HepG2 (cell line): Measurements from ENCODE around the gene POU1F1. TPM values are rescaled to one million over a fixed set of nuclear protein-coding genes. Genes with fewer than 3 reads are reported as not detected.

Source experiments
- ATAC-seq: fragments of 200-7000 bp; cut with Tn5 transposase; 3 replicates; pipeline ENCODE4 v1.9.1; 2020; ENCODE audit warnings: mild to moderate bottlenecking, moderate library complexity
- BruUV-seq: library from RNA; stranded (reverse); fragments of 400-500 nt; replicated peaks from 2 replicates; lab custom pipeline; 2021; lab: Mats Ljungman, UMichigan
- CTCF ChIA-PET: fragments of 300-600 bp; formaldehyde crosslinking; extraction: SDS; loops from one replicate; lab custom pipeline; 2021; ENCODE audit warnings: low total read pairs, inconsistent platforms, low intra/inter-chr PET ratio; lab: Yijun Ruan, JAX
- POLR2A ChIA-PET: fragments of 350-600 bp; sonication (Branson Sonifier 250); formaldehyde crosslinking; loops from one replicate; lab custom pipeline; 2020; ENCODE audit warnings: antibody characterized with exemption, inconsistent platforms; lab: Yijun Ruan, JAX
- DNase-seq: peaks from one replicate; pipeline ENCODE4 v3.0.0-alpha.2; 2015; ENCODE audit warnings: low spot score
- FAIRE-seq: peaks from 3 replicates; lab custom pipeline; 2011; peaks lifted over from hg19 to GRCh38; lab: Jason Lieb, UNC
- H2AFZ ChIP-seq: one replicate; pipeline ENCODE4 v1.6.1; 2011; ENCODE audit warnings: low read length, inconsistent platforms
- H3K27ac ChIP-seq: fragments of 300-600 bp; 3 replicates; pipeline ENCODE4 v1.8.0; 2011; ENCODE audit warnings: mixed run types, mild to moderate bottlenecking, mixed read lengths, low read length, inconsistent platforms; ENCODE audit not compliant: insufficient read depth; ENCODE audit errors: extremely low read length
- H3K27me3 ChIP-seq, 2 experiments: fragments of 200-600 bp in 1 of 2; 2 replicates in 1 of 2; 3 replicates in 1 of 2; pipeline versions ENCODE4 v1.6.0 to v1.8.0; 2011; ENCODE audit warnings: low read length in 2 of 2, mild to moderate bottlenecking in 2 of 2, moderate library complexity in 2 of 2, inconsistent platforms in 1 of 2; ENCODE audit not compliant: insufficient read depth in 2 of 2, control insufficient read depth in 1 of 2
- H3K36me3 ChIP-seq, 2 experiments: fragments of 200-600 bp in 1 of 2; replicated peaks in 1 of 2; 2 replicates in 1 of 2; 3 replicates in 1 of 2; pipeline versions ENCODE4 v1.5.1 to v1.8.0; 2011; ENCODE audit warnings: low read length in 2 of 2, inconsistent platforms in 1 of 2; ENCODE audit not compliant: insufficient read depth in 2 of 2, control insufficient read depth in 1 of 2
- H3K4me1 ChIP-seq: 2 replicates; pipeline ENCODE4 v1.5.1; 2012; ENCODE audit warnings: low read length, inconsistent platforms; ENCODE audit not compliant: insufficient read depth
- H3K4me2 ChIP-seq: 2 replicates; pipeline ENCODE4 v1.6.0; 2011; ENCODE audit warnings: low read depth, low read length, inconsistent platforms
- H3K4me3 ChIP-seq, 3 experiments: fragments of 200-600 bp in 1 of 3; sonication (generic), shearing (Covaris generic) in 1 of 3; replicated peaks in 1 of 3; 2 replicates each; pipeline ENCODE4 v1.5.1; 2011 to 2016; ENCODE audit warnings: low read length in 3 of 3, inconsistent platforms in 2 of 3, low read depth in 2 of 3, mild to moderate bottlenecking in 2 of 3, control low read depth in 1 of 3, mixed read lengths in 1 of 3; ENCODE audit not compliant: insufficient read depth in 1 of 3
- H3K79me2 ChIP-seq: one replicate; pipeline ENCODE4 v1.6.1; 2011; ENCODE audit warnings: low read length, inconsistent platforms; ENCODE audit not compliant: insufficient read depth
- H3K9ac ChIP-seq: 2 replicates; pipeline ENCODE4 v1.6.0; 2011; ENCODE audit warnings: mild to moderate bottlenecking, low read depth, low read length, inconsistent platforms; ENCODE audit not compliant: insufficient read depth
- H3K9me3 ChIP-seq: 2 replicates; pipeline ENCODE4 v1.5.1; 2012; ENCODE audit warnings: mild to moderate bottlenecking, low read length
- H4K20me1 ChIP-seq: 2 replicates; pipeline ENCODE4 v1.6.0; 2011; ENCODE audit warnings: inconsistent platforms, mild to moderate bottlenecking, low read length, moderate library complexity; ENCODE audit not compliant: insufficient read depth
- ARHGAP35 ChIP-seq: sonication (generic); formaldehyde crosslinking; IDR thresholded peaks from 2 replicates; pipeline ENCODE4 v1.9.0; 2022; ENCODE audit warnings: mild to moderate bottlenecking, inconsistent platforms, moderate library complexity, missing genetic modification reagents, borderline replicate concordance
- ARNTL ChIP-seq: sonication (generic); formaldehyde crosslinking; IDR thresholded peaks from 2 replicates; pipeline ENCODE4 v1.4.0; 2020; ENCODE audit warnings: mild to moderate bottlenecking, missing genetic modification reagents
- ATF7 ChIP-seq, 2 experiments: fragments of 450-650 bp in 1 of 2; sonication (generic) in 1 of 2; formaldehyde crosslinking in 1 of 2; IDR thresholded peaks; 2 replicates each; pipeline versions ENCODE4 v1.4.0 to v1.6.1; 2016 to 2020; ENCODE audit warnings: antibody characterized with exemption in 1 of 2, mild to moderate bottlenecking in 1 of 2, missing genetic modification reagents in 1 of 2
- CHD4 ChIP-seq: fragments of 200-600 bp; sonication (generic); IDR thresholded peaks from 2 replicates; pipeline ENCODE4 v1.7.0; 2017; ENCODE audit warnings: mild to moderate bottlenecking, low read length, borderline replicate concordance
- FOXO1 ChIP-seq: sonication (generic); formaldehyde crosslinking; IDR thresholded peaks from 2 replicates; pipeline ENCODE4 v1.4.0; 2020; ENCODE audit warnings: missing genetic modification reagents
- GATAD2A ChIP-seq: IDR thresholded peaks from 2 replicates; pipeline ENCODE4 v1.6.1; 2016
- HNF1B ChIP-seq: sonication (generic); formaldehyde crosslinking; IDR thresholded peaks from 2 replicates; pipeline ENCODE4 v1.5.1; 2020; ENCODE audit warnings: mild to moderate bottlenecking, moderate library complexity, missing genetic modification reagents
- HNRNPL ChIP-seq: fragments of 200-400 bp; formaldehyde crosslinking; IDR thresholded peaks from 2 replicates; pipeline ENCODE4 v1.6.1; 2017; ENCODE audit warnings: mild to moderate bottlenecking, low read depth, low read length
- HOXD1 ChIP-seq: sonication (generic); formaldehyde crosslinking; IDR thresholded peaks from 2 replicates; pipeline ENCODE4 v1.5.0; 2020; ENCODE audit warnings: missing genetic modification reagents
- LCORL ChIP-seq, 2 experiments: fragments of 450-650 bp in 1 of 2; sonication (generic) in 1 of 2; formaldehyde crosslinking in 1 of 2; IDR thresholded peaks; 2 replicates each; pipeline versions ENCODE4 v1.5.0 to v1.6.1; 2017 to 2020; ENCODE audit warnings: antibody characterized with exemption in 1 of 2, missing genetic modification reagents in 1 of 2
- MAFK ChIP-seq, 2 experiments: IDR thresholded peaks in 1 of 2; conservative IDR thresholded peaks in 1 of 2; 2 replicates each; pipeline ENCODE4 v1.6.1; 2011; ENCODE audit warnings: improper control_type of control experiment in 2 of 2, low read length in 2 of 2
- NFIC ChIP-seq: IDR thresholded peaks from 2 replicates; pipeline ENCODE4 v1.6.1; 2012; ENCODE audit warnings: mild to moderate bottlenecking, low read length, inconsistent platforms
- SIX1 ChIP-seq: sonication (generic); formaldehyde crosslinking; IDR thresholded peaks from 2 replicates; pipeline ENCODE4 v1.4.0; 2020; ENCODE audit warnings: missing genetic modification reagents, borderline replicate concordance
- TSC22D2 ChIP-seq: sonication (generic); formaldehyde crosslinking; IDR thresholded peaks from 2 replicates; pipeline ENCODE4 v1.5.1; 2020; ENCODE audit warnings: missing genetic modification reagents, mild to moderate bottlenecking, borderline replicate concordance
- ZNF326 ChIP-seq: sonication (generic); formaldehyde crosslinking; IDR thresholded peaks from 2 replicates; pipeline ENCODE4 v1.4.0; 2020; ENCODE audit warnings: missing genetic modification reagents, borderline replicate concordance
- ZNF83 ChIP-seq: sonication (generic); formaldehyde crosslinking; IDR thresholded peaks from 2 replicates; pipeline ENCODE4 v1.4.0; 2020; ENCODE audit warnings: missing genetic modification reagents, mild to moderate bottlenecking, borderline replicate concordance
- ZNF883 ChIP-seq: sonication (generic); formaldehyde crosslinking; IDR thresholded peaks from 2 replicates; pipeline ENCODE4 v1.5.1; 2020; ENCODE audit warnings: mild to moderate bottlenecking, missing genetic modification reagents; ENCODE audit errors: not compliant biosample characterization
- WGBS: methylation state at CpG from one replicate; pipeline ENCODE4 v1.1.6; 2017; ENCODE audit warnings: low lambda C conversion rate; 5-methylcytosine and 5-hydroxymethylcytosine counted together
- in situ Hi-C: cut with HindIII; loops from 2 replicates; pipeline ENCODE4 v1.10.0; 2017; ENCODE audit warnings: low pct_unique_long_range_greater_than_20kb; ENCODE audit not compliant: extremely low pct_ligation_motif_present
- intact Hi-C: fragments of 100-400 bp; cut with micrococcal nuclease; formaldehyde crosslinking; loops from one replicate; pipeline ENCODE4 v1.10.0; 2022; ENCODE audit not compliant: unreplicated experiment
- polyA plus RNA-seq, 8 experiments: library from polyadenylated mRNA; depleted of rRNA in 3 of 8; stranded (reverse) in 7 of 8; unstranded in 1 of 8; fragments of >200 nt; fragmentation: Illumina TruSeq in 4 of 8; extraction: Trizol in 4 of 8; gene quantifications; 2 replicates each; pipeline versions ENCODE4 v1.2.1 to v1.2.3, GENCODE V29; 2011 to 2016; ENCODE audit warnings: low read depth in 4 of 8, missing spikeins in 1 of 8, mixed read lengths in 1 of 8; ENCODE audit not compliant: insufficient read depth in 1 of 8
- total RNA-seq, 5 experiments: library from RNA; depleted of rRNA; stranded (reverse); fragments of >200 nt; fragmentation: Illumina TruSeq; extraction: Trizol; gene quantifications; 2 replicates each; pipeline ENCODE4 v1.2.3, GENCODE V29; 2016; ENCODE audit warnings: low read depth in 1 of 5
- TF ChIP-seq, protein P1 (sequence below): sonication (generic); formaldehyde crosslinking; IDR thresholded peaks from 2 replicates; pipeline ENCODE4 v1.9.0; 2021; ENCODE audit warnings: missing genetic modification reagents, mild to moderate bottlenecking, borderline replicate concordance
- TF ChIP-seq, protein P2 (sequence below): sonication (generic); formaldehyde crosslinking; IDR thresholded peaks from 2 replicates; pipeline ENCODE4 v1.4.0; 2020; ENCODE audit warnings: missing genetic modification reagents, low read depth, mild to moderate bottlenecking, borderline replicate concordance

The POU1F1 gene
- total and polyA plus RNA-seq, 2 of the 13 experiments (the other 11 are each of a cell fraction or from before 2014, with no cell fraction given) = not detected

GRCh38 chr3:87311309-87311708 lies 34.9 kb upstream of the POU1F1 start:
- no peaks in the 10 kb centered on the region for H3K27me3 ChIP-seq
- CTCF ChIA-PET = no interaction called here
- H3K9ac ChIP-seq = no peak overlapping the region
- no peak overlapping the region for H3K4me2 ChIP-seq
- no peak overlapping the region for H2AFZ ChIP-seq
- 0% methylated on average over 1 of the region's 1 CpG for WGBS
- H3K4me3 ChIP-seq = no peak overlapping the region
- in situ Hi-C loops = loop anchor here (25.0 kb wide), 1 partner anchor 701 kb away; no protein-coding TSS in a partner anchor
- DNase-seq = no peak
- intact Hi-C loops = no loop called here
- no peak for TF ChIP-seq ZNF83
- no peak for TF ChIP-seq ATF7 (IDR thresholded peaks at IDR 0.05)
- no peak for TF ChIP-seq ATF7 (CRISPR knock-in tag; IDR thresholded peaks at IDR 0.05)
- no peak for TF ChIP-seq HNRNPL
- TF ChIP-seq SIX1 (CRISPR knock-in tag) = no peak
- TF ChIP-seq HNF1B (CRISPR knock-in tag) = no peak
- no peak for TF ChIP-seq GATAD2A (CRISPR knock-in tag)
- TF ChIP-seq MAFK (conservative IDR thresholded peaks at IDR 0.05 in 1 of 2, IDR thresholded peaks at IDR 0.05 in 1 of 2; ENCODE audit: low read length in 2 of 2) = no peak
- TF ChIP-seq, protein P1, sequence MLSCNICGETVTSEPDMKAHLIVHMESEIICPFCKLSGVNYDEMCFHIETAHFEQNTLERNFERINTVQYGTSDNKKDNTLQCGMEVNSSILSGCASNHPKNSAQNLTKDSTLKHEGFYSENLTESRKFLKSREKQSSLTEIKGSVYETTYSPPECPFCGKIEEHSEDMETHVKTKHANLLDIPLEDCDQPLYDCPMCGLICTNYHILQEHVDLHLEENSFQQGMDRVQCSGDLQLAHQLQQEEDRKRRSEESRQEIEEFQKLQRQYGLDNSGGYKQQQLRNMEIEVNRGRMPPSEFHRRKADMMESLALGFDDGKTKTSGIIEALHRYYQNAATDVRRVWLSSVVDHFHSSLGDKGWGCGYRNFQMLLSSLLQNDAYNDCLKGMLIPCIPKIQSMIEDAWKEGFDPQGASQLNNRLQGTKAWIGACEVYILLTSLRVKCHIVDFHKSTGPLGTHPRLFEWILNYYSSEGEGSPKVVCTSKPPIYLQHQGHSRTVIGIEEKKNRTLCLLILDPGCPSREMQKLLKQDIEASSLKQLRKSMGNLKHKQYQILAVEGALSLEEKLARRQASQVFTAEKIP (CRISPR knock-in tag) = no peak
- TF ChIP-seq TSC22D2 (CRISPR knock-in tag) = no peak
- TF ChIP-seq ZNF883 (CRISPR knock-in tag) = no peak
- TF ChIP-seq CHD4 = no peak
- TF ChIP-seq ARNTL (CRISPR knock-in tag) = no peak
- TF ChIP-seq, protein P2, sequence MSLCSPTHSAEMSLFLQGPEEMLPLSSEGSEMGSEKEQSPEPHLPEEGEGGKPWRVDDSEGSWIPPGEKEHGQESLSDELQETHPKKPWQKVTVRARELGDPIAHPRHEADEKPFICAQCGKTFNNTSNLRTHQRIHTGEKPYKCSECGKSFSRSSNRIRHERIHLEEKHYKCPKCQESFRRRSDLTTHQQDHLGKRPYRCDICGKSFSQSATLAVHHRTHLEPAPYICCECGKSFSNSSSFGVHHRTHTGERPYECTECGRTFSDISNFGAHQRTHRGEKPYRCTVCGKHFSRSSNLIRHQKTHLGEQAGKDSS = no peak
- no peak for TF ChIP-seq NFIC
- no peak for TF ChIP-seq LCORL (IDR thresholded peaks at IDR 0.05)
- TF ChIP-seq LCORL (CRISPR knock-in tag; IDR thresholded peaks at IDR 0.05) = no peak
- TF ChIP-seq FOXO1 (CRISPR knock-in tag) = no peak
- TF ChIP-seq HOXD1 = no peak
- TF ChIP-seq ZNF326 = no peak
- TF ChIP-seq ARHGAP35 (CRISPR knock-in tag) = no peak
- no peaks in the 10 kb centered on the region for H3K4me1 ChIP-seq
- no peaks in the 10 kb centered on the region for H3K9me3 ChIP-seq
- BruUV-seq = no TSS peak
- H3K27ac ChIP-seq = no peak overlapping the region
- ATAC-seq = no peak
- no peaks in the 10 kb centered on the region for H4K20me1 ChIP-seq
- H3K79me2 ChIP-seq = no peaks in the 10 kb centered on the region
- POLR2A ChIA-PET = no interaction called here
- H3K36me3 ChIP-seq = no peaks in the 10 kb centered on the region
- FAIRE-seq = no peak
